CMK (cell line): ENCODE measurements around the gene FARS2.
"Not testable (repeated sequence)": the region's sequence is repeated elsewhere in the genome, so short reads cannot be mapped to it uniquely, and the experiment has no call there.

Experiments
- DNase-seq: peaks from one replicate; pipeline ENCODE4 v3.0.0-alpha.2; 2010; ENCODE audit warnings: low read depth

The FARS2 gene

GRCh38 chr6:5699064-5699463 lies 437.8 kb downstream of the FARS2 start:
- not testable (repeated sequence) for DNase-seq

- DNase-seq, result no peak
Measured at GRCh38 chr6:5701174-5701573, 439.9 kb downstream of the FARS2 start.

GRCh38 chr6:5704708-5705107 lies 443.4 kb downstream of the FARS2 start:
- DNase-seq, result no peak

GRCh38 chr6:5705252-5705651 lies 443.9 kb downstream of the FARS2 start:
- no peak for DNase-seq

- DNase-seq, result no peak
Measured at GRCh38 chr6:5706124-5707033, 445.1 kb downstream of the FARS2 start.

GRCh38 chr6:5707281-5708045 lies 446.1 kb downstream of the FARS2 start:
- no peak for DNase-seq

- DNase-seq, result no peak
Measured at GRCh38 chr6:5710516-5710915, 449.2 kb downstream of the FARS2 start.

- DNase-seq, result no peak
Measured at GRCh38 chr6:5710936-5711335, 449.6 kb downstream of the FARS2 start.

- DNase-seq, result no peak
Measured at GRCh38 chr6:5712349-5713215, 451.3 kb downstream of the FARS2 start.

GRCh38 chr6:5713519-5713918 lies 452.2 kb downstream of the FARS2 start:
- no peak for DNase-seq

- DNase-seq, result no peak
Measured at GRCh38 chr6:5718231-5718947, 457.1 kb downstream of the FARS2 start.

GRCh38 chr6:5723841-5724691 lies 462.8 kb downstream of the FARS2 start:
- DNase-seq, result no peak

- no peak for DNase-seq
Measured at GRCh38 chr6:5724911-5725310, 463.6 kb downstream of the FARS2 start.

- DNase-seq, result no peak
Measured at GRCh38 chr6:5726976-5727718, 465.8 kb downstream of the FARS2 start.

- DNase-seq, result no peak
Measured at GRCh38 chr6:5728351-5729079, 467.2 kb downstream of the FARS2 start.

- no peak for DNase-seq
Measured at GRCh38 chr6:5729080-5729434, 467.7 kb downstream of the FARS2 start.

- no peak for DNase-seq
Measured at GRCh38 chr6:5729813-5730517, 468.7 kb downstream of the FARS2 start.

GRCh38 chr6:5730585-5731263 lies 469.4 kb downstream of the FARS2 start:
- DNase-seq, result no peak
